ENCODE results near the gene GRIK4.

The GRIK4 gene

GRCh38 chr11:120807414-120808150, 296.0 kb downstream of the GRIK4 start:
- CTCF ChIA-PET = interaction anchor here (1.0 to 1.1 kb wide), 3 partner anchors 296 to 387 kb away, joined by 3 read pairs; partner anchors contain the start of gene GRIK4
- peak; percentile 65 for DNase-seq (ENCODE audit: low read depth, low spot score)
- POLR2A ChIA-PET = no interaction called here
- H3K4me3 ChIP-seq (ENCODE audit: low read depth, low read length) = no peak overlapping the region
- TF ChIP-seq, protein P1, sequence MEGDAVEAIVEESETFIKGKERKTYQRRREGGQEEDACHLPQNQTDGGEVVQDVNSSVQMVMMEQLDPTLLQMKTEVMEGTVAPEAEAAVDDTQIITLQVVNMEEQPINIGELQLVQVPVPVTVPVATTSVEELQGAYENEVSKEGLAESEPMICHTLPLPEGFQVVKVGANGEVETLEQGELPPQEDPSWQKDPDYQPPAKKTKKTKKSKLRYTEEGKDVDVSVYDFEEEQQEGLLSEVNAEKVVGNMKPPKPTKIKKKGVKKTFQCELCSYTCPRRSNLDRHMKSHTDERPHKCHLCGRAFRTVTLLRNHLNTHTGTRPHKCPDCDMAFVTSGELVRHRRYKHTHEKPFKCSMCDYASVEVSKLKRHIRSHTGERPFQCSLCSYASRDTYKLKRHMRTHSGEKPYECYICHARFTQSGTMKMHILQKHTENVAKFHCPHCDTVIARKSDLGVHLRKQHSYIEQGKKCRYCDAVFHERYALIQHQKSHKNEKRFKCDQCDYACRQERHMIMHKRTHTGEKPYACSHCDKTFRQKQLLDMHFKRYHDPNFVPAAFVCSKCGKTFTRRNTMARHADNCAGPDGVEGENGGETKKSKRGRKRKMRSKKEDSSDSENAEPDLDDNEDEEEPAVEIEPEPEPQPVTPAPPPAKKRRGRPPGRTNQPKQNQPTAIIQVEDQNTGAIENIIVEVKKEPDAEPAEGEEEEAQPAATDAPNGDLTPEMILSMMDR (IDR thresholded peaks at IDR 0.05; ENCODE audit: insufficient read depth, low read length, missing control alignments) = no peak

- POLR2A ChIA-PET = no interaction called here
- CTCF ChIA-PET = no interaction called here
- DNase-seq (ENCODE audit: low read depth, low spot score) = no peak
Measured at GRCh38 chr11:120808616-120809050, 297.1 kb downstream of the GRIK4 start.

DNA sequence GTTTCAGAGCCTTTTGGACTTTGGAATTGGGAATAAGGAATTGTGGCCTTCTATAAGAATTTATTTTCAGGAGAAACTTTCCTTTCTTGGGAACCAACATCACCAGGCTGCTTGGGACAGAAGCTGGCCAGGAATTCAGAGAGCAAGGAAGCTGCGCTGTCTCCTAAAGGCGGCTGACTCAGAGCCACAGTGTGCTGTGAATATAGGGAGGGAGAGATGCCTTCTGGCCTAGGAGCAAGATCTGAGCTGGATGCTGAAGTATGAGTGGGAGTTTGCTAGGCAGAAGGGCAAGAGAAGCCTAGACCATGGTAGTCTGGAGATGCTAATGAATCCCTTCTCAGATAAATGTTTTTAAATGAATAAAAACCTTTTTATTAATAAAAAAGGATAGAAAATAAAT, 298.7 kb downstream of the GRIK4 start:
- DNase-seq (ENCODE audit: low read depth, low spot score) = no peak
- ChIA-PET POLR2A (no interaction called here), CTCF (interaction anchor here (0.7 kb wide), 1 partner anchor 8 kb away, joined by 3 read pairs; no protein-coding TSS in a partner anchor)
- TF ChIP-seq, protein P1 (IDR thresholded peaks at IDR 0.05; ENCODE audit: insufficient read depth, low read length, missing control alignments) = no peak
- no peak overlapping the region for H3K4me3 ChIP-seq (ENCODE audit: low read depth, low read length)

More at GRCh38 chr11:120808616-120809050, 297.1 kb downstream of the GRIK4 start:
- TF ChIP-seq, protein P1 (IDR thresholded peaks at IDR 0.05; ENCODE audit: insufficient read depth, low read length, missing control alignments) = no peak
- H3K4me3 ChIP-seq (ENCODE audit: low read depth, low read length) = no peak overlapping the region

DNA sequence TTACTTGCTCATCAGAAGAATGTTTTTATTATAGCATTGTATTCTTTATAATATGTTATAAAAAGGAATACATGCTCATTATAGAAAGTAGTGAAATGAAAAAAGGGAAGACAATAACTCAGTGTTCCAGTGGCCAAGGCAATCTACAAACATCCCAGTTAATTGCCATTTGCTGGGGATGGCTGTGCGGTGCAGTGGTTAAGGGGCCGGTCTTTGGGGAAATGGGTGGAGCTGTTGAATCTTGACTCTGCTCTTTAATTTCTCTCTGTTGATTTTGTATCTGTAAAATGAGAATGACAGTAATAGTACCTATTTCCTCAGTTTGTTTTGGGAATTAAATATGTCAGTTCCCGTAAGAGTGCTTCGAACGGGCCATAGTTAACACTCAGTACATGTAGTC, 299.7 kb downstream of the GRIK4 start:
- TF ChIP-seq, protein P1 (IDR thresholded peaks at IDR 0.05; ENCODE audit: insufficient read depth, low read length, missing control alignments) = no peak
- CTCF ChIA-PET = no interaction called here
- no peak overlapping the region for H3K4me3 ChIP-seq (ENCODE audit: low read depth, low read length)
- POLR2A ChIA-PET = no interaction called here
- DNase-seq (ENCODE audit: low read depth, low spot score) = no peak

DNA sequence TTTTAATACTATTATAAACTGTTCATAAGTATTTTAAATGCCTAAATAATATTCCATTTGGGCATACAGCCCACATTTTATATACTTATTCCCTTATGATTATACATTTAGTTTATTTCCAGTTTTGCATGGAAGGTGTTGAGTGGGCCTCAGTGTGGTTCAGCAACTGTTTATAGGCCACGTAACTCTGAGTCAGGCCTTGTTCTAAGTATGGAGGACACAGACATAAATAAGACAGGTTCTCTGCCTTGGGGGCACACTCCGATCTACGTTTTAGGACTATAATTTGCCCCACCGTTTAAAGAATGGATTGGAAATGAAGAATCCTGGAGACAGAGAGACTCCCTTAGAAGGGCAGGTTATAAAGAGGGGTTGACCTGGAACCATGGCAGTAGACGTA, 300.2 kb downstream of the GRIK4 start:
- no peak overlapping the region for H3K4me3 ChIP-seq (ENCODE audit: low read depth, low read length)
- CTCF ChIA-PET = no interaction called here
- POLR2A ChIA-PET = no interaction called here
- TF ChIP-seq, protein P1 (IDR thresholded peaks at IDR 0.05; ENCODE audit: insufficient read depth, low read length, missing control alignments) = no peak
- DNase-seq (ENCODE audit: low read depth, low spot score) = no peak

GRCh38 chr11:120814531-120815318, 303.2 kb downstream of the GRIK4 start:
- CTCF ChIA-PET = no interaction called here
- DNase-seq (ENCODE audit: low read depth, low spot score) = no peak
- no peak overlapping the region for H3K4me3 ChIP-seq (ENCODE audit: low read depth, low read length)
- TF ChIP-seq, protein P1 (IDR thresholded peaks at IDR 0.05; ENCODE audit: insufficient read depth, low read length, missing control alignments) = no peak
- POLR2A ChIA-PET = no interaction called here

Data from AG04449 (cell line).